GM18951 (cell line): ENCODE results near the gene COL4A2.

Experiments
- POLR2A ChIP-seq: IDR thresholded peaks from 4 replicates; pipeline ENCODE4 v1.6.1; 2011; ENCODE audit warnings: mild to moderate bottlenecking; ENCODE audit not compliant: insufficient read length, insufficient read depth; ENCODE audit errors: extremely low read depth
- in situ Hi-C: fragments of 300-500 bp; cut with MboI; formaldehyde crosslinking; loops from one replicate; pipeline ENCODE4 v1.12.0; 2022; ENCODE audit warnings: low sequenced_read_pairs, mixed read lengths, inconsistent platforms; ENCODE audit not compliant: unreplicated experiment

Gene COL4A2

GRCh38 chr13:110542169-110542796 is 235.2 kb downstream of the COL4A2 start:
- TF ChIP-seq POLR2A = no peak
- in situ Hi-C loops = no loop called here

- in situ Hi-C loops = no loop called here
- no peak for TF ChIP-seq POLR2A
These were observed 239.3 kb downstream of the COL4A2 start for GRCh38 chr13:110546378-110546777.

GRCh38 chr13:110546926-110547325 is 239.8 kb downstream of the COL4A2 start:
- no peak for TF ChIP-seq POLR2A
- in situ Hi-C loops = no loop called here

GRCh38 chr13:110548891-110549794 is 242.1 kb downstream of the COL4A2 start:
- in situ Hi-C loops = no loop called here
- no peak for TF ChIP-seq POLR2A

GRCh38 chr13:110549795-110550160 is 242.7 kb downstream of the COL4A2 start:
- in situ Hi-C loops = no loop called here
- no peak for TF ChIP-seq POLR2A

GRCh38 chr13:110551284-110551683 is 244.2 kb downstream of the COL4A2 start:
- no peak for TF ChIP-seq POLR2A
- in situ Hi-C loops = no loop called here

GRCh38 chr13:110552767-110553166 is 245.7 kb downstream of the COL4A2 start:
- in situ Hi-C loops = no loop called here

GRCh38 chr13:110553417-110553816 is 246.3 kb downstream of the COL4A2 start:
- no peak for TF ChIP-seq POLR2A
- in situ Hi-C loops = no loop called here

More at GRCh38 chr13:110552767-110553166, 245.7 kb downstream of the COL4A2 start:
- no peak for TF ChIP-seq POLR2A

GRCh38 chr13:110554227-110554836 is 247.2 kb downstream of the COL4A2 start:
- in situ Hi-C loops = no loop called here
- no peak for TF ChIP-seq POLR2A

GRCh38 chr13:110554946-110555345 is 247.9 kb downstream of the COL4A2 start:
- in situ Hi-C loops = no loop called here
- no peak for TF ChIP-seq POLR2A

GRCh38 chr13:110555601-110556223 is 248.6 kb downstream of the COL4A2 start:
- in situ Hi-C loops = no loop called here

GRCh38 chr13:110556224-110556606 is 249.1 kb downstream of the COL4A2 start:
- in situ Hi-C loops = no loop called here
- no peak for TF ChIP-seq POLR2A

More at GRCh38 chr13:110555601-110556223, 248.6 kb downstream of the COL4A2 start:
- TF ChIP-seq POLR2A = no peak

- TF ChIP-seq POLR2A = no peak
- in situ Hi-C loops = no loop called here
These were observed 250.0 kb downstream of the COL4A2 start for GRCh38 chr13:110557082-110557481.

- in situ Hi-C loops = no loop called here
- TF ChIP-seq POLR2A = no peak
These were observed 250.7 kb downstream of the COL4A2 start for GRCh38 chr13:110557610-110558305.
